DND-41 (cell line): ENCODE data around the gene ABLIM3.

Source experiments
- ATAC-seq: fragments of 200-7000 bp; cut with Tn5 transposase; 3 replicates; pipeline ENCODE4 v1.9.1; 2021; ENCODE audit warnings: low read depth; ENCODE audit not compliant: insufficient read depth
- DNase-seq: peaks from one replicate; pipeline ENCODE4 v3.0.0-alpha.2; 2020
- H2AFZ ChIP-seq: 2 replicates; pipeline ENCODE4 v1.6.0; 2012; ENCODE audit warnings: low read depth, low read length
- H3K27ac ChIP-seq: 2 replicates; pipeline ENCODE4 v1.5.1; 2012; ENCODE audit warnings: low read length, inconsistent platforms
- H3K27me3 ChIP-seq: fragments of 200-600 bp; sonication (generic); 2 replicates; pipeline ENCODE4 v1.6.0; 2012; ENCODE audit warnings: low read length, mild to moderate bottlenecking, inconsistent platforms; ENCODE audit not compliant: insufficient read depth, poor library complexity
- H3K36me3 ChIP-seq: 2 replicates; pipeline ENCODE4 v1.5.1; 2012; ENCODE audit warnings: low read length, inconsistent platforms; ENCODE audit not compliant: insufficient read depth
- H3K4me1 ChIP-seq: 2 replicates; pipeline ENCODE4 v1.5.1; 2012; ENCODE audit warnings: mild to moderate bottlenecking, low read length; ENCODE audit not compliant: insufficient read depth
- H3K4me2 ChIP-seq: 2 replicates; pipeline ENCODE4 v1.6.0; 2012; ENCODE audit warnings: mild to moderate bottlenecking, moderate library complexity, low read length, inconsistent platforms; ENCODE audit not compliant: insufficient read depth
- H3K4me3 ChIP-seq, 2 experiments: fragments of 200-600 bp in 1 of 2; shearing (Covaris generic) in 1 of 2; 2 replicates each; pipeline ENCODE4 v1.5.1; 2012 to 2016; ENCODE audit warnings: inconsistent platforms in 2 of 2, low read length in 2 of 2, mild to moderate bottlenecking in 2 of 2, low read depth in 1 of 2, moderate library complexity in 1 of 2
- H3K79me2 ChIP-seq: 2 replicates; pipeline ENCODE4 v1.6.0; 2012; ENCODE audit warnings: low read length, inconsistent platforms; ENCODE audit not compliant: insufficient read depth
- H3K9ac ChIP-seq: 2 replicates; pipeline ENCODE4 v1.6.0; 2012; ENCODE audit warnings: low read depth, mild to moderate bottlenecking, inconsistent platforms, low read length, moderate library complexity
- H3K9me3 ChIP-seq: 2 replicates; pipeline ENCODE4 v1.5.1; 2012; ENCODE audit warnings: low read length, moderate library complexity, mild to moderate bottlenecking, inconsistent platforms; ENCODE audit not compliant: insufficient read depth, severe bottlenecking
- H4K20me1 ChIP-seq: 2 replicates; pipeline ENCODE4 v1.6.0; 2012; ENCODE audit warnings: low read length; ENCODE audit not compliant: insufficient read depth
- CTCF ChIP-seq: IDR thresholded peaks from 2 replicates; pipeline ENCODE4 v1.5.1; 2012; ENCODE audit warnings: borderline replicate concordance, low read length, moderate library complexity, mild to moderate bottlenecking; ENCODE audit not compliant: poor library complexity, severe bottlenecking; ENCODE audit errors: extremely low read depth
- EZH2 ChIP-seq: IDR thresholded peaks from 3 replicates; pipeline ENCODE4 v1.6.1; 2012; ENCODE audit warnings: borderline replicate concordance, low read depth, mild to moderate bottlenecking, moderate library complexity, low read length, inconsistent platforms; ENCODE audit not compliant: severe bottlenecking

The ABLIM3 gene

GRCh38 chr5:149156435-149157083 is 15.3 kb downstream of the ABLIM3 start:
- no peak for DNase-seq
- Histone ChIP-seq H3K36me3 (no peaks in the 10 kb centered on the region), H3K27me3 (peaks cover 8% of the 10 kb centered on the region), H4K20me1 (no peaks in the 10 kb centered on the region), H2AFZ (no peak overlapping the region), H3K27ac (no peak overlapping the region), H3K4me3 (no peak overlapping the region), H3K79me2 (no peaks in the 10 kb centered on the region), H3K4me1 (no peaks in the 10 kb centered on the region), H3K9ac (no peak overlapping the region), H3K9me3 (no peaks in the 10 kb centered on the region), H3K4me2 (no peak overlapping the region)
- TF ChIP-seq CTCF (no peak), EZH2 (no peak)
- no peak for ATAC-seq

DNA sequence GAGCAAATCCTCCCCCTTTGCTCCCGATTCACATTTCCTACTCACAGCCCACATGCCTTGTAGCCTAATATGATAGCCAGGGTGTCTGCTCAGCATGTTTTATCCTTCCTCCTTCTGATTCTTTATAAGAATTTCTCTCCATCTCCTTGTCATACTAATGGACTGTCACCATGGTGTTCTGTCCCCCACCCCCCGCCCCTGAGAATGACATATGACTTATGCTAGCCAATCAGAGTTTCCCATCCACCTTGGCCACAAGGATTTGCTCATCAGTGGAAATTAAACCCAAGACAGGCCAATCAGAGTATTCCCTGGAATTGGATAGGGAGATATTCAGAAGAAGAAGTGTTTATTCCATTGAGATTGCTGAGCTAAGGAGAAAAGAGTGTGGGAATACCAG is 16.0 kb downstream of the ABLIM3 start:
- Histone ChIP-seq H3K79me2 (no peaks in the 10 kb centered on the region), H3K9me3 (no peaks in the 10 kb centered on the region), H3K4me2 (no peak overlapping the region), H3K4me1 (no peaks in the 10 kb centered on the region), H4K20me1 (no peaks in the 10 kb centered on the region), H3K27me3 (peaks cover 7% of the 10 kb centered on the region), H2AFZ (no peak overlapping the region), H3K36me3 (no peaks in the 10 kb centered on the region), H3K9ac (no peak overlapping the region), H3K4me3 (no peak overlapping the region), H3K27ac (no peak overlapping the region)
- TF ChIP-seq EZH2 (no peak), CTCF (no peak)
- ATAC-seq (no peak), DNase-seq (no peak)

GRCh38 chr5:149160291-149160787 is 19.0 kb downstream of the ABLIM3 start:
- H3K4me2 ChIP-seq = no peak overlapping the region
- H3K4me1 ChIP-seq = no peaks in the 10 kb centered on the region
- H3K4me3 ChIP-seq = no peak overlapping the region
- H3K27ac ChIP-seq = no peak overlapping the region
- DNase-seq (no peak), ATAC-seq (no peak)
- no peaks in the 10 kb centered on the region for H3K36me3 ChIP-seq
- H3K9me3 ChIP-seq = no peaks in the 10 kb centered on the region
- TF ChIP-seq CTCF (no peak), EZH2 (no peak)
- no peak overlapping the region for H3K9ac ChIP-seq
- peaks cover 3% of the 10 kb centered on the region for H3K27me3 ChIP-seq
- no peaks in the 10 kb centered on the region for H4K20me1 ChIP-seq
- H3K79me2 ChIP-seq = no peaks in the 10 kb centered on the region
- H2AFZ ChIP-seq = no peak overlapping the region
